Measurements from ENCODE around the gene ZNF281.

DNA sequence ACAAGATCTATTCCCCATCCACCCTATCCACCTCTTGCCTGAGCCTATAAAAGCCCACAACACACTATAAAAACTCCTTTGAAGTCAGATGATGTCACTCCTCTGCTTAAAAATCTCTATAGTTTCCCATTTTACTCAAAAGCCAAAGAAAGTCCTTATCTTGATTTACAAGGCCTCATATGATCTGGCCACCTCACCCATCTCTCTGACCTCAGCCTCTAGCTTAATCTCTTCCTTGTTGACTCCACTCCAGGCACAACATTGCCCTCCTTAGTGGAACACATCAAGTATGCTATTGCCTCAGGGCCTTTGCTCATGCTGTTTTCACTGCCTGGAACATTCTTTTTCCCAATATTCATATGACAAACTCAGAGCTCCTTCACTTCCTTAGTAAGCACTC is 33.3 kb downstream of the ZNF281 start:
- TF ChIP-seq, protein P1, sequence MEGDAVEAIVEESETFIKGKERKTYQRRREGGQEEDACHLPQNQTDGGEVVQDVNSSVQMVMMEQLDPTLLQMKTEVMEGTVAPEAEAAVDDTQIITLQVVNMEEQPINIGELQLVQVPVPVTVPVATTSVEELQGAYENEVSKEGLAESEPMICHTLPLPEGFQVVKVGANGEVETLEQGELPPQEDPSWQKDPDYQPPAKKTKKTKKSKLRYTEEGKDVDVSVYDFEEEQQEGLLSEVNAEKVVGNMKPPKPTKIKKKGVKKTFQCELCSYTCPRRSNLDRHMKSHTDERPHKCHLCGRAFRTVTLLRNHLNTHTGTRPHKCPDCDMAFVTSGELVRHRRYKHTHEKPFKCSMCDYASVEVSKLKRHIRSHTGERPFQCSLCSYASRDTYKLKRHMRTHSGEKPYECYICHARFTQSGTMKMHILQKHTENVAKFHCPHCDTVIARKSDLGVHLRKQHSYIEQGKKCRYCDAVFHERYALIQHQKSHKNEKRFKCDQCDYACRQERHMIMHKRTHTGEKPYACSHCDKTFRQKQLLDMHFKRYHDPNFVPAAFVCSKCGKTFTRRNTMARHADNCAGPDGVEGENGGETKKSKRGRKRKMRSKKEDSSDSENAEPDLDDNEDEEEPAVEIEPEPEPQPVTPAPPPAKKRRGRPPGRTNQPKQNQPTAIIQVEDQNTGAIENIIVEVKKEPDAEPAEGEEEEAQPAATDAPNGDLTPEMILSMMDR (IDR thresholded peaks at IDR 0.05) = no peak
- TF ChIP-seq POLR2A (IDR thresholded peaks at IDR 0.05) = no peak

Measured in uterus (tissue), 2 donors.